ENCODE data around the gene MGAT2. TPM values are rescaled to one million over a fixed set of nuclear protein-coding genes. Genes with fewer than 3 reads are reported as not detected.
A peak's percentile ranks its signal among the peaks of the same experiment; 100 is the strongest.
"Not testable (repeated sequence)": the region's sequence is repeated elsewhere in the genome, so short reads cannot be mapped to it uniquely, and the experiment has no call there.

Gene MGAT2
- total RNA-seq, 2 experiments from 2014 or later: 82.7 to 86.5 TPM

GRCh38 chr14:49636866-49637265 is 16.3 kb downstream of the MGAT2 start:
- peak overlapping the region; percentile 37 for H3K27ac Mint-ChIP-seq
- peaks cover 38% of the 10 kb centered on the region for H3K4me1 Mint-ChIP-seq
- CTCF ChIA-PET: interaction anchor here (0.9 to 3.8 kb wide), 2 partner anchors 131 to 193 kb away, joined by 3 to 44 read pairs; partner anchors contain the start of gene KLHDC2
- no peaks in the 10 kb centered on the region for H3K9me3 Mint-ChIP-seq
- H3K27me3 Mint-ChIP-seq: no peaks in the 10 kb centered on the region
- H3K36me3 Mint-ChIP-seq (ENCODE audit: low read depth): peaks cover 37% of the 10 kb centered on the region
- peak overlapping the region; percentile 19 for H3K4me3 Mint-ChIP-seq
- DNase-seq: no peak
- POLR2A ChIA-PET: interaction anchor here (1.1 to 8.6 kb wide), 4 partner anchors 14 to 131 kb away, joined by 3 to 293 read pairs (median 50); partner anchors contain the start of genes KLHDC2, LRR1, MGAT2 and RPL36AL

GRCh38 chr14:49637534-49638078 is 17.0 kb downstream of the MGAT2 start:
- Mint-ChIP-seq H3K27ac (no peak overlapping the region), H3K4me3 (no peak overlapping the region), H3K4me1 (peaks cover 41% of the 10 kb centered on the region), H3K9me3 (no peaks in the 10 kb centered on the region), H3K36me3 (ENCODE audit: low read depth) (peaks cover 42% of the 10 kb centered on the region), H3K27me3 (no peaks in the 10 kb centered on the region)
- CTCF ChIA-PET: no interaction called here
- POLR2A ChIA-PET: interaction anchor here (1.1 to 4.4 kb wide), 3 partner anchors 18 to 131 kb away, joined by 3 to 94 read pairs (median 5); partner anchors contain the start of genes KLHDC2, LRR1, MGAT2 and RPL36AL
- DNase-seq: no peak

- CTCF ChIA-PET: no interaction called here
- no peak overlapping the region for H3K27ac Mint-ChIP-seq
These were observed 20.2 kb downstream of the MGAT2 start for GRCh38 chr14:49640540-49641417.

GRCh38 chr14:49641697-49642129 is 21.1 kb downstream of the MGAT2 start:
- H3K9me3 Mint-ChIP-seq: no peaks in the 10 kb centered on the region
- H3K4me1 Mint-ChIP-seq: peaks cover 30% of the 10 kb centered on the region
- CTCF ChIA-PET: interaction anchor here (1.7 kb wide), 1 partner anchor 8 kb away, joined by 4 read pairs; no protein-coding TSS in a partner anchor
- POLR2A ChIA-PET: interaction anchor here (0.6 to 1.5 kb wide), 2 partner anchors 8 to 211 kb away, joined by 3 to 4 read pairs; partner anchors contain the start of gene NEMF
- no peaks in the 10 kb centered on the region for H3K27me3 Mint-ChIP-seq
- H3K4me3 Mint-ChIP-seq: no peak overlapping the region
- peaks cover 43% of the 10 kb centered on the region for H3K36me3 Mint-ChIP-seq (ENCODE audit: low read depth)
- no peak overlapping the region for H3K27ac Mint-ChIP-seq
- DNase-seq: no peak

More at GRCh38 chr14:49640540-49641417, 20.2 kb downstream of the MGAT2 start:
- Mint-ChIP-seq H3K4me3 (no peak overlapping the region), H3K4me1 (peaks cover 37% of the 10 kb centered on the region), H3K36me3 (ENCODE audit: low read depth) (peaks cover 44% of the 10 kb centered on the region), H3K27me3 (no peaks in the 10 kb centered on the region), H3K9me3 (no peaks in the 10 kb centered on the region)
- POLR2A ChIA-PET: interaction anchor here (0.6 to 1.7 kb wide), 4 partner anchors 20 to 190 kb away, joined by 3 to 7 read pairs (median 4); partner anchors contain the start of genes MGAT2 and RPL36AL
- no peak for DNase-seq

GRCh38 chr14:49642163-49642562 is 21.6 kb downstream of the MGAT2 start:
- Mint-ChIP-seq H3K36me3 (ENCODE audit: low read depth) (peaks cover 44% of the 10 kb centered on the region), H3K27ac (no peak overlapping the region), H3K4me1 (peaks cover 26% of the 10 kb centered on the region), H3K9me3 (no peaks in the 10 kb centered on the region), H3K27me3 (no peaks in the 10 kb centered on the region), H3K4me3 (no peak overlapping the region)
- DNase-seq: no peak
- ChIA-PET CTCF (interaction anchor here (1.7 kb wide), 1 partner anchor 8 kb away, joined by 4 read pairs; no protein-coding TSS in a partner anchor), POLR2A (interaction anchor here (1.5 kb wide), 1 partner anchor 210 kb away, joined by 4 read pairs; the partner anchor contains the start of gene NEMF)

GRCh38 chr14:49653508-49653907 is 32.9 kb downstream of the MGAT2 start:
- Mint-ChIP-seq H3K9me3 (no peaks in the 10 kb centered on the region), H3K4me1 (no peaks in the 10 kb centered on the region)
- CTCF ChIA-PET: no interaction called here

GRCh38 chr14:49654511-49654910 is 33.9 kb downstream of the MGAT2 start:
- H3K9me3 Mint-ChIP-seq: no peaks in the 10 kb centered on the region
- CTCF ChIA-PET: interaction anchor here (1.5 kb wide), 1 partner anchor 19 kb away, joined by 6 read pairs; the partner anchor contains the start of gene DNAAF2
- no peaks in the 10 kb centered on the region for H3K27me3 Mint-ChIP-seq
- H3K36me3 Mint-ChIP-seq (ENCODE audit: low read depth): peaks cover 21% of the 10 kb centered on the region
- H3K27ac Mint-ChIP-seq: no peak overlapping the region
- POLR2A ChIA-PET: interaction anchor here (0.8 kb wide), 1 partner anchor 113 kb away, joined by 3 read pairs; the partner anchor contains the start of gene KLHDC2
- H3K4me3 Mint-ChIP-seq: no peak overlapping the region
- H3K4me1 Mint-ChIP-seq: no peaks in the 10 kb centered on the region
- no peak for DNase-seq

More at GRCh38 chr14:49653508-49653907, 32.9 kb downstream of the MGAT2 start:
- POLR2A ChIA-PET: no interaction called here
- no peak for DNase-seq
- H3K27me3 Mint-ChIP-seq: no peaks in the 10 kb centered on the region
- H3K36me3 Mint-ChIP-seq (ENCODE audit: low read depth): peaks cover 21% of the 10 kb centered on the region
- no peak overlapping the region for H3K4me3 Mint-ChIP-seq
- H3K27ac Mint-ChIP-seq: no peak overlapping the region

GRCh38 chr14:49657500-49657899 is 36.9 kb downstream of the MGAT2 start:
- DNase-seq, H3K4me3 Mint-ChIP-seq, H3K27ac Mint-ChIP-seq, H3K9me3 Mint-ChIP-seq, CTCF ChIA-PET, H3K27me3 Mint-ChIP-seq, POLR2A ChIA-PET, H3K4me1 Mint-ChIP-seq: not testable (repeated sequence)
- peaks cover 25% of the 10 kb centered on the region for H3K36me3 Mint-ChIP-seq (ENCODE audit: low read depth)

- POLR2A ChIA-PET: interaction anchor here (1.3 kb wide), 1 partner anchor 66 kb away, joined by 3 read pairs; no protein-coding TSS in a partner anchor
- DNase-seq: no peak
These were observed 39.2 kb downstream of the MGAT2 start for GRCh38 chr14:49659526-49660455.

GRCh38 chr14:49670475-49670874 is 49.9 kb downstream of the MGAT2 start:
- H3K27ac Mint-ChIP-seq: no peak overlapping the region
- H3K4me1 Mint-ChIP-seq: peaks cover 2% of the 10 kb centered on the region
- no peaks in the 10 kb centered on the region for H3K27me3 Mint-ChIP-seq
- DNase-seq: no peak
- H3K36me3 Mint-ChIP-seq (ENCODE audit: low read depth): peaks cover 53% of the 10 kb centered on the region
- POLR2A ChIA-PET: no interaction called here
- no peak overlapping the region for H3K4me3 Mint-ChIP-seq
- no peaks in the 10 kb centered on the region for H3K9me3 Mint-ChIP-seq
- CTCF ChIA-PET: no interaction called here

More at GRCh38 chr14:49659526-49660455, 39.2 kb downstream of the MGAT2 start:
- H3K36me3 Mint-ChIP-seq (ENCODE audit: low read depth): peaks cover 24% of the 10 kb centered on the region
- no peak overlapping the region for H3K4me3 Mint-ChIP-seq
- no peaks in the 10 kb centered on the region for H3K9me3 Mint-ChIP-seq
- H3K4me1 Mint-ChIP-seq: no peaks in the 10 kb centered on the region
- H3K27ac Mint-ChIP-seq: no peak overlapping the region
- CTCF ChIA-PET: interaction anchor here (0.7 to 1.2 kb wide), 2 partner anchors 24 to 26 kb away, joined by 5 to 6 read pairs; no protein-coding TSS in a partner anchor
- no peaks in the 10 kb centered on the region for H3K27me3 Mint-ChIP-seq
